ENCODE results near the gene C6orf89. TPM values are rescaled to one million over a fixed set of nuclear protein-coding genes. Genes with fewer than 3 reads are reported as not detected.
A peak's percentile ranks its signal among the peaks of the same experiment; 100 is the strongest.

C6orf89 gene
- polyA plus RNA-seq, 3 donors = 19.2 to 37.5 (median 29.2) TPM

- H3K27ac Mint-ChIP-seq = peak overlapping the region in 2 of 7 donors; percentile 22 to 34
- no peak overlapping the region for H3K4me3 Mint-ChIP-seq
- TF ChIP-seq, protein P1, sequence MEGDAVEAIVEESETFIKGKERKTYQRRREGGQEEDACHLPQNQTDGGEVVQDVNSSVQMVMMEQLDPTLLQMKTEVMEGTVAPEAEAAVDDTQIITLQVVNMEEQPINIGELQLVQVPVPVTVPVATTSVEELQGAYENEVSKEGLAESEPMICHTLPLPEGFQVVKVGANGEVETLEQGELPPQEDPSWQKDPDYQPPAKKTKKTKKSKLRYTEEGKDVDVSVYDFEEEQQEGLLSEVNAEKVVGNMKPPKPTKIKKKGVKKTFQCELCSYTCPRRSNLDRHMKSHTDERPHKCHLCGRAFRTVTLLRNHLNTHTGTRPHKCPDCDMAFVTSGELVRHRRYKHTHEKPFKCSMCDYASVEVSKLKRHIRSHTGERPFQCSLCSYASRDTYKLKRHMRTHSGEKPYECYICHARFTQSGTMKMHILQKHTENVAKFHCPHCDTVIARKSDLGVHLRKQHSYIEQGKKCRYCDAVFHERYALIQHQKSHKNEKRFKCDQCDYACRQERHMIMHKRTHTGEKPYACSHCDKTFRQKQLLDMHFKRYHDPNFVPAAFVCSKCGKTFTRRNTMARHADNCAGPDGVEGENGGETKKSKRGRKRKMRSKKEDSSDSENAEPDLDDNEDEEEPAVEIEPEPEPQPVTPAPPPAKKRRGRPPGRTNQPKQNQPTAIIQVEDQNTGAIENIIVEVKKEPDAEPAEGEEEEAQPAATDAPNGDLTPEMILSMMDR (IDR thresholded peaks at IDR 0.05) = no peak
- Histone ChIP-seq H3K9ac (ENCODE audit: insufficient read depth, low read length, poor library complexity, severe bottlenecking) (no peak overlapping the region), H4K20me1 (ENCODE audit: insufficient read depth, low read length) (peaks cover 9% of the 10 kb centered on the region), H3K27ac (ENCODE audit: low read depth in 1 of 2, low read length in 2 of 2) (no peak overlapping the region), H2AFZ (ENCODE audit: insufficient read depth, low read depth, low read length, poor library complexity, severe bottlenecking) (no peak overlapping the region), H3K4me2 (replicated peaks; ENCODE audit: extremely low read depth, low read length, poor library complexity, severe bottlenecking) (no peak overlapping the region), H3K36me3 (replicated peaks in 1 of 2; ENCODE audit: control insufficient read depth in 1 of 2, insufficient read depth in 2 of 2, low read length in 2 of 2) (peaks cover 68 to 89% of the 10 kb centered on the region in 2 donors), H3K4me3 (replicated peaks in 1 of 3; ENCODE audit: low read depth in 2 of 3, low read length in 3 of 3) (no peak overlapping the region), H3K9me3 (replicated peaks in 1 of 2; ENCODE audit: control insufficient read depth in 1 of 2, insufficient read depth in 1 of 2, low read length in 2 of 2) (no peaks in the 10 kb centered on the region), H3K27me3 (ENCODE audit: control insufficient read depth in 2 of 2, insufficient read depth in 2 of 2, low read length in 2 of 2) (no peaks in the 10 kb centered on the region), H3K79me2 (ENCODE audit: insufficient read depth, low read length) (no peaks in the 10 kb centered on the region), H3K4me1 (ENCODE audit: control insufficient read depth in 1 of 2, insufficient read depth in 2 of 2, low read length in 2 of 2) (peaks cover 5 to 21% of the 10 kb centered on the region in 2 donors)
- intact Hi-C loops (cut with micrococcal nuclease) = no loop called here
- DNase-seq = no peak
- peaks cover 0 to 3% (median 0%) of the 10 kb centered on the region in 3 donors for H3K27me3 Mint-ChIP-seq (ENCODE audit: low read depth in 3 of 3)
- 90% methylated on average over 10 of the region's 10 CpGs for WGBS (ENCODE audit: insufficient coverage)
- peaks cover 0 to 3% (median 0%) of the 10 kb centered on the region in 7 donors for H3K9me3 Mint-ChIP-seq
- peaks cover 16% of the 10 kb centered on the region for H3K4me1 Mint-ChIP-seq
- peaks cover 75 to 79% of the 10 kb centered on the region in 2 donors for H3K36me3 Mint-ChIP-seq
These were observed 28.6 kb downstream of the C6orf89 start for GRCh38 chr6:36914227-36914794.

DNA sequence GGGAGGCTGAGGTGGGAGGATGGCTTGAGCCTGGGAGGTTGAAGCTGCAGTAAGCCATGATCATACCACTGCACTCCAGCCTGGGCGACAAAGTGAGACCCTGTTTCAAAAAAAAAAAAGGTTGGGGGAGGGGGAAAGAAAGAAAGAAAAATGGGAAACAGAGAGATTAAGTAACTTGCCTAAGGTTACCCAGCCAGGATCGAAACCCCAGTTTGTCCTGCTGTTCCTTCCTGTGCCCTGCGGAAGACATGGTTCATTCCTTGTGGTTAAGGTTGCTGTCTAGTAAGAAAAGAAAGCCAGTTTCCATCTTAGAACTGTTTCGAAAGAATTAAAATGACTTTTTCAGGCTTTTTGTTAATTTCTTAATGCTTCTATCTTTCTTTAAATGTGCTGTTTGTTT lies 29.8 kb downstream of the C6orf89 start:
- Histone ChIP-seq H3K4me3 (replicated peaks in 1 of 3; ENCODE audit: low read depth in 2 of 3, low read length in 3 of 3) (no peak overlapping the region), H3K27ac (ENCODE audit: low read depth in 1 of 2, low read length in 2 of 2) (peak overlapping the region in 1 of 2 donors; percentile 31), H3K9ac (ENCODE audit: insufficient read depth, low read length, poor library complexity, severe bottlenecking) (no peak overlapping the region), H4K20me1 (ENCODE audit: insufficient read depth, low read length) (peaks cover 6% of the 10 kb centered on the region), H3K79me2 (ENCODE audit: insufficient read depth, low read length) (no peaks in the 10 kb centered on the region), H2AFZ (ENCODE audit: insufficient read depth, low read depth, low read length, poor library complexity, severe bottlenecking) (no peak overlapping the region), H3K4me2 (replicated peaks; ENCODE audit: extremely low read depth, low read length, poor library complexity, severe bottlenecking) (no peak overlapping the region), H3K27me3 (ENCODE audit: control insufficient read depth in 2 of 2, insufficient read depth in 2 of 2, low read length in 2 of 2) (no peaks in the 10 kb centered on the region), H3K9me3 (replicated peaks in 1 of 2; ENCODE audit: control insufficient read depth in 1 of 2, insufficient read depth in 1 of 2, low read length in 2 of 2) (no peaks in the 10 kb centered on the region), H3K36me3 (replicated peaks in 1 of 2; ENCODE audit: control insufficient read depth in 1 of 2, insufficient read depth in 2 of 2, low read length in 2 of 2) (peaks cover 72 to 90% of the 10 kb centered on the region in 2 donors), H3K4me1 (ENCODE audit: control insufficient read depth in 1 of 2, insufficient read depth in 2 of 2, low read length in 2 of 2) (peaks cover 5 to 21% of the 10 kb centered on the region in 2 donors)
- H3K4me1 Mint-ChIP-seq = peaks cover 17% of the 10 kb centered on the region
- WGBS (ENCODE audit: insufficient coverage) = 23% methylated on average over 3 of the region's 4 CpGs
- peak overlapping the region in 3 of 7 donors; percentile 3 to 77 (median 15) for H3K27ac Mint-ChIP-seq
- peaks cover 0 to 3% (median 0%) of the 10 kb centered on the region in 7 donors for H3K9me3 Mint-ChIP-seq
- H3K36me3 Mint-ChIP-seq = peaks cover 80 to 82% of the 10 kb centered on the region in 2 donors
- H3K27me3 Mint-ChIP-seq (ENCODE audit: low read depth in 3 of 3) = peaks cover 0 to 3% (median 0%) of the 10 kb centered on the region in 3 donors
- no peak for DNase-seq
- intact Hi-C loops (cut with micrococcal nuclease) = no loop called here
- TF ChIP-seq, protein P1 (IDR thresholded peaks at IDR 0.05) = no peak
- H3K4me3 Mint-ChIP-seq = peak overlapping the region in 1 of 2 donors; percentile 59

Data from CD14-positive monocyte (primary cell).